Gastrocnemius medialis (tissue), 4 donors: ENCODE results near the gene FANCL.

Experiments
- POLR2A ChIP-seq, 2 donors: fragments of 450-650 bp; IDR thresholded peaks; one replicate each; pipeline ENCODE4 v1.6.1; 2017; ENCODE audit warnings: antibody characterized with exemption in 2 of 2, mild to moderate bottlenecking in 2 of 2, moderate library complexity in 2 of 2
- TF ChIP-seq, protein P1 (sequence below), 5 experiments: fragments of 450-650 bp in 3 of 5; fragments of 200-600 bp in 2 of 5; sonication (generic) in 2 of 5; IDR thresholded peaks in 4 of 5; conservative IDR thresholded peaks in 1 of 5; 1 replicate in 4 of 5; 2 replicates in 1 of 5; pipeline ENCODE4 v1.5.1; 2016 to 2019; ENCODE audit warnings: antibody characterized with exemption in 5 of 5, mild to moderate bottlenecking in 3 of 5, moderate library complexity in 3 of 5

DNA sequence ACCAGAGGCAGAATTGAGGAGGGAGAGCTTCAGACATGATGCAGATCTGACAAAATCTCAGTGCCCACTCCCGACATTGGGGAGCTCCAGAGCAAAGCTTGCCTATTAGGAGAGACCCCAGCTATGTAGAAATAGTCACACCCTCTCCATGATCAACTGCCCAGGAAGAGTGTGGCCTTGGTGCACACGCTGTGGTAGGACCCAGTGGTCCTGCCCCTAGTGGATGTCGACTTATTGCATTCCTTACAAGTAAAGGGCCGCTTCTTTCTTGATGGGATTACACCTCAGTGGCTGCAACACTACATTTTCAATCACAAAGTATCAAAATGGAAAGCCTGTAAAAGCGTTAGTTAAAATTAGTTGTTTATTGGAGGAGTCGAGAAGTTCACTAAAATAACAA lies 130.4 kb downstream of the FANCL start:
- TF ChIP-seq, protein P1, sequence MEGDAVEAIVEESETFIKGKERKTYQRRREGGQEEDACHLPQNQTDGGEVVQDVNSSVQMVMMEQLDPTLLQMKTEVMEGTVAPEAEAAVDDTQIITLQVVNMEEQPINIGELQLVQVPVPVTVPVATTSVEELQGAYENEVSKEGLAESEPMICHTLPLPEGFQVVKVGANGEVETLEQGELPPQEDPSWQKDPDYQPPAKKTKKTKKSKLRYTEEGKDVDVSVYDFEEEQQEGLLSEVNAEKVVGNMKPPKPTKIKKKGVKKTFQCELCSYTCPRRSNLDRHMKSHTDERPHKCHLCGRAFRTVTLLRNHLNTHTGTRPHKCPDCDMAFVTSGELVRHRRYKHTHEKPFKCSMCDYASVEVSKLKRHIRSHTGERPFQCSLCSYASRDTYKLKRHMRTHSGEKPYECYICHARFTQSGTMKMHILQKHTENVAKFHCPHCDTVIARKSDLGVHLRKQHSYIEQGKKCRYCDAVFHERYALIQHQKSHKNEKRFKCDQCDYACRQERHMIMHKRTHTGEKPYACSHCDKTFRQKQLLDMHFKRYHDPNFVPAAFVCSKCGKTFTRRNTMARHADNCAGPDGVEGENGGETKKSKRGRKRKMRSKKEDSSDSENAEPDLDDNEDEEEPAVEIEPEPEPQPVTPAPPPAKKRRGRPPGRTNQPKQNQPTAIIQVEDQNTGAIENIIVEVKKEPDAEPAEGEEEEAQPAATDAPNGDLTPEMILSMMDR (IDR thresholded peaks at IDR 0.05 in 4 of 5, conservative IDR thresholded peaks at IDR 0.05 in 1 of 5) = no peak
- no peak for TF ChIP-seq POLR2A (IDR thresholded peaks at IDR 0.05)
